HCT116 (cell line): ENCODE measurements around the gene DNM1.

Experiments used
- ATF3 ChIP-seq: IDR thresholded peaks from 2 replicates; pipeline ENCODE4 v1.6.1; 2012
- CEBPB ChIP-seq: IDR thresholded peaks from 2 replicates; pipeline ENCODE4 v1.6.1; 2012; ENCODE audit warnings: low read depth
- CTCF ChIP-seq, 3 experiments: fragments of 200-600 bp in 1 of 3; sonication (generic) in 1 of 3; IDR thresholded peaks in 2 of 3; conservative IDR thresholded peaks in 1 of 3; 2 replicates each; pipeline ENCODE4 v1.5.1; 2012 to 2017; ENCODE audit warnings: low read depth in 2 of 3, low read length in 2 of 3, antibody characterized with exemption in 1 of 3, borderline replicate concordance in 1 of 3, control low read depth in 1 of 3, mild to moderate bottlenecking in 1 of 3, mixed read lengths in 1 of 3, mixed run types in 1 of 3, moderate library complexity in 1 of 3; ENCODE audit not compliant: insufficient read depth in 1 of 3
- MAX ChIP-seq: IDR thresholded peaks from 2 replicates; pipeline ENCODE4 v1.6.1; 2012
- POLR2A ChIP-seq: IDR thresholded peaks from 2 replicates; pipeline ENCODE4 v1.7.0; 2011; ENCODE audit warnings: borderline replicate concordance; ENCODE audit not compliant: insufficient read depth, insufficient read length; ENCODE audit errors: extremely low read depth
- POLR2AphosphoS5 ChIP-seq: IDR thresholded peaks from 2 replicates; pipeline ENCODE4 v1.6.1; 2011; ENCODE audit warnings: mild to moderate bottlenecking, low read depth, low read length, moderate library complexity
- RAD21 ChIP-seq: IDR thresholded peaks from 2 replicates; pipeline ENCODE4 v1.6.1; 2012; ENCODE audit warnings: low read depth, mild to moderate bottlenecking
- REST ChIP-seq: IDR thresholded peaks from 2 replicates; pipeline ENCODE4 v1.6.1; 2012; ENCODE audit warnings: low read depth
- TCF7L2 ChIP-seq: IDR thresholded peaks from 2 replicates; pipeline ENCODE4 v1.7.0; 2011; ENCODE audit warnings: borderline replicate concordance, inconsistent platforms; ENCODE audit not compliant: insufficient read depth, insufficient read length; ENCODE audit errors: extremely low read depth
- ZNF274 ChIP-seq: fragments of 200-500 bp; sonication (Bioruptor generic); IDR thresholded peaks from 2 replicates; pipeline ENCODE4 v1.6.1; 2014; ENCODE audit warnings: mild to moderate bottlenecking, low read depth, low read length, inconsistent platforms

- TF ChIP-seq CTCF (IDR thresholded peaks at IDR 0.05 in 2 of 3, conservative IDR thresholded peaks at IDR 0.05 in 1 of 3; ENCODE audit: borderline replicate concordance in 1 of 3, insufficient read depth in 1 of 3, low read depth in 2 of 3, low read length in 2 of 3) (no peak), ATF3 (no peak), POLR2AphosphoS5 (no peak), CEBPB (no peak), REST (no peak), POLR2A (no peak), TCF7L2 (no peak), ZNF274 (no peak), RAD21 (no peak), MAX (no peak)
These were observed 8.2 kb downstream of the DNM1 start for GRCh38 chr9:128211186-128211980.
